Motor neuron (in vitro differentiated cells): ENCODE data around the gene ANKRA2. TPM values are rescaled to one million over a fixed set of nuclear protein-coding genes. Genes with fewer than 3 reads are reported as not detected.
A peak's percentile ranks its signal among the peaks of the same experiment; 100 is the strongest.

ENCODE experiments used
- ATAC-seq, 8 experiments: fragments of 200-7000 bp; cut with Tn5 transposase; replicated peaks in 6 of 8; 2 replicates each; pipeline ENCODE4 v1.8.0; 2021; ENCODE audit warnings: mild to moderate bottlenecking in 8 of 8, moderate library complexity in 8 of 8
- H3K27ac ChIP-seq, 2 donors: fragments of 250-450 bp; sonication (Bioruptor Pico); 2 replicates each; pipeline ENCODE4 v1.9.0; 2021; ENCODE audit warnings: antibody characterized with exemption in 2 of 2, mild to moderate bottlenecking in 2 of 2, moderate library complexity in 1 of 2
- H3K4me1 ChIP-seq, 2 donors: fragments of 250-450 bp; sonication (Bioruptor Pico); replicated peaks in 1 of 2; 2 replicates each; pipeline ENCODE4 v1.6.1; 2021; ENCODE audit warnings: antibody characterized with exemption in 2 of 2, mild to moderate bottlenecking in 2 of 2, moderate library complexity in 1 of 2
- H3K4me3 ChIP-seq, 5 donors: fragments of 250-450 bp; sonication (Bioruptor Pico); 2 replicates each; pipeline ENCODE4 v1.9.0; 2021; ENCODE audit warnings: antibody characterized with exemption in 5 of 5, mild to moderate bottlenecking in 5 of 5, moderate library complexity in 4 of 5
- WGBS, 10 experiments: fragments of 450-650 bp; shearing (Covaris generic); methylation state at CpG; one replicate each; pipeline ENCODE4 v1.0.0; 2022; 5-methylcytosine and 5-hydroxymethylcytosine counted together
- in situ Hi-C, 9 experiments: fragments of 400-800 bp; cut with MboI; loops; one replicate each; pipeline ENCODE4 v1.15.0; 2021; ENCODE audit warnings: low sequenced_read_pairs in 9 of 9, low pct_unique_long_range_greater_than_20kb in 2 of 9; ENCODE audit not compliant: unreplicated experiment in 9 of 9
- total RNA-seq, 8 experiments: library from RNA; unstranded; fragments of 300-600 nt; gene quantifications; 2 replicates each; pipeline versions ENCODE4 v1.2.3 to v1.2.4, GENCODE V29; 2022

The ANKRA2 gene, protein sequence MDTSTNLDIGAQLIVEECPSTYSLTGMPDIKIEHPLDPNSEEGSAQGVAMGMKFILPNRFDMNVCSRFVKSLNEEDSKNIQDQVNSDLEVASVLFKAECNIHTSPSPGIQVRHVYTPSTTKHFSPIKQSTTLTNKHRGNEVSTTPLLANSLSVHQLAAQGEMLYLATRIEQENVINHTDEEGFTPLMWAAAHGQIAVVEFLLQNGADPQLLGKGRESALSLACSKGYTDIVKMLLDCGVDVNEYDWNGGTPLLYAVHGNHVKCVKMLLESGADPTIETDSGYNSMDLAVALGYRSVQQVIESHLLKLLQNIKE
- total RNA-seq, result 100 to 1,000 TPM in 2 of 8 experiments, 10 to 100 TPM in 6; 19.1 to 396 (median 41.5) TPM

DNA sequence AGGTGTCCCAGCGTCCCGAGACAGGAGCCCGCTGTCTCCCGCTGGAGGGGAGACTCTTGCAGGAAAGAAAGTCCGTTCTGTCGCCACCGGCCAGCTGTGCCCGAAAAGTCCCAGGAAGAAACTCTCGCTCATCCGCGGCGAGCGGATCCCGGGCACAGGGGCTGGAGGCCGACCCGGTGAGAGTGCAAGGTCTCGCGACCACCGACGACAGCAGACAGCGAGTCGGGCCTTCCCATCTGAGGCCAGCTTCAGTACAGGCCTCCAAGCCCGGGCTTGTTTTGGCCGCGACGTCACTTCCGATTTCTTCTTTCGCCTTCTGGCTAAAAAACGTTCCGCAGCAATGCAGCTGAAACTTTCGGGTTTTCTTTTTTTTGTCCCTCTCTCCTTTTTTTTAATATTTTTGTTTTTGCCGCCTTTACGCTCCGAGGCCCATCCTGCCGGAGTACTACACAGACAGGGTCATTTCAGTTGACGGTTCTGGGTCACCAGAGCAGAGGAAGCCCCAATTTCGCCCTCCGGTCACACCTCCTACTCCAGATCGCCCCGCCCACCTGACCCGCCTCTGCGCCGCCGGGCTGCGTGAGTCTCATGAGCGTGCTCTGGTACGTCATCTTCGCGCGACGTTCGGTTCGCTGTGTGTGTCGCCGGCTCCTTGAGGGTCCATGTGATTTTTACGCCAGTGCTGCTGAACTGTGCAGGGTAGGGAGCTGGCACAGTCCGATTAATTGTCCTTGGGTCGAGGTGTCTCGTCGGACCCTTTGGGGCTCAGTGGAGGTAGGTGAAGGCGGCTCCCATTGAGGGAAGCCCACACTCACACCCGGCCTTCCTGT, at the start of gene ANKRA2, which contains the start of gene UTP15:
Gene ANKRA2, minus strand, starts transcription at position 501 of the 830 bp plus-strand sequence. CDS start 2,758 bp downstream, outside the sequence.
Gene UTP15, plus strand, starts transcription at position 605 of the 830 bp plus-strand sequence. CDS start 1,602 bp downstream, outside the sequence.
- Histone ChIP-seq H3K4me1 (peaks cover 9 to 21% of the 10 kb centered on the region in 2 donors), H3K4me3 (peak within 1 kb of the TSS; percentile 48 to 76 (median 69)), H3K27ac (peak within 1 kb of the TSS; percentile 71 to 87)
- peak; percentile 86 to 94 (median 92) for ATAC-seq
- WGBS, 10 experiments, result 0 to 4% (median 0%) methylated on average over 13 to 40 of the region's 62 CpGs; no CpG with 5 or more reads in 2 of the 10 experiments
- in situ Hi-C loops, result no loop called here

DNA sequence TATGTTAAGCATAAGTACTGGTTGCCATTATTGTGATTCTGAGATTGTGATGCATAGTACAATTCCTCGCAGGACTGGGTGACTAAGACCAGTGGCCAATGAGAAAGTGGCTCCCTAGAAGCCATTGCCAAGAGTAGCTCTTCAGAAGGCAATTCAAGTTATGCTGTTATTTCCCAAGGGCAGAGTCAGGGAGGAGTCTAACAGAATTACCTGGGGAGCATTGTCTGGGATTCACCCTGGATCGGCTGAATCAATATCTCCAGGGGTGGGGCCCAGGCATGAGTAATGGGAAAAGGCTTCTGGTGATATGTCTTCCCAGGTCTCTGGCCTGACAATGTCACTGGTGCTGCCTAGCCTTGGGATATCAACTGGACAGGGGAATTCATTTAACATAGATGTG, 49.6 kb upstream of the ANKRA2 start:
- Histone ChIP-seq H3K27ac (no peak overlapping the region), H3K4me3 (no peak overlapping the region), H3K4me1 (no peaks in the 10 kb centered on the region)
- WGBS, 10 experiments, result 40 to 100% (median 80%) methylated on average over 1 to 2 of the region's 2 CpGs; no CpG with 5 or more reads in 4 of the 10 experiments
- no peak for ATAC-seq
- in situ Hi-C loops, result no loop called here

DNA sequence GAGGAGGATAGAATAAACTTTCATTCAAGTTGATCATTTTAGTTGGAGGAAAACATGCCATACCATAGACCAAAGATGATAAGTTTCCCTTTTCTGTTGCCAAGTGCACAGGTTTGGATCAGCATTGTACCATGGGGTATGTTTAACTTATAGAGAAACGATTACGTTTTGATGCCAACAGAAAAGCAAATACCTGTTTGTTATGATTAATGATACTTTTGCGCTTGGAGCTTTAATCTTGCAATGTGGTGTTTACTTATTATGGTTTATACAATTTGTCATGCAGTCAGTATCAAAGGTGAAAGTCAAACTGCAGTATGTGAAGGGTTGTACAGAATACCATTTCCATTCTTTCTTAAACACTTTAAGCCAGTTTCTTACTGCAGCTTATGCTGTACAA, 47.4 kb upstream of the ANKRA2 start:
- ATAC-seq, result no peak
- in situ Hi-C loops, result no loop called here
- WGBS, 10 experiments, result 43 to 100% (median 86%) methylated on average over 1 to 3 of the region's 3 CpGs
- Histone ChIP-seq H3K4me3 (no peak overlapping the region), H3K4me1 (no peaks in the 10 kb centered on the region), H3K27ac (no peak overlapping the region)

DNA sequence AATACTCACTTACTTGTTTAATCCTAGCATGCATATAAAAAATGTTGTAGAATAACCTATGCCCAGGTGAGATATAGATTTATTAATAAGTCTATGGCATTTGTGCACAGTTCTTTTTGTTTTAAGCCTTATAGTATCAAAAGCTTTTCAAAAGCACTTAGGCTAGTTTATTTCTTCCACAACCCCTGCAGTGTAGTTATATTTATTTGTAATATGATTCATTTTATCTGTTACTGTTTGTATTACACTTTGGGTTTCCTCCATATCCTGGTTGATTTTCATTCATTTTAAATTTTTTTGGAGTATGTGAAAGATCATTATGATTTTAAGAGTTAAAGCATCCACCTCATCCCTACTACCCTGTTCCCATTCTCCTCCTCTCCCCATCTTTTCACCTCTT, 41.8 kb upstream of the ANKRA2 start:
- Histone ChIP-seq H3K4me1 (no peaks in the 10 kb centered on the region), H3K4me3 (no peak overlapping the region), H3K27ac (no peak overlapping the region)
- ATAC-seq, result no peak
- in situ Hi-C loops, result no loop called here

DNA sequence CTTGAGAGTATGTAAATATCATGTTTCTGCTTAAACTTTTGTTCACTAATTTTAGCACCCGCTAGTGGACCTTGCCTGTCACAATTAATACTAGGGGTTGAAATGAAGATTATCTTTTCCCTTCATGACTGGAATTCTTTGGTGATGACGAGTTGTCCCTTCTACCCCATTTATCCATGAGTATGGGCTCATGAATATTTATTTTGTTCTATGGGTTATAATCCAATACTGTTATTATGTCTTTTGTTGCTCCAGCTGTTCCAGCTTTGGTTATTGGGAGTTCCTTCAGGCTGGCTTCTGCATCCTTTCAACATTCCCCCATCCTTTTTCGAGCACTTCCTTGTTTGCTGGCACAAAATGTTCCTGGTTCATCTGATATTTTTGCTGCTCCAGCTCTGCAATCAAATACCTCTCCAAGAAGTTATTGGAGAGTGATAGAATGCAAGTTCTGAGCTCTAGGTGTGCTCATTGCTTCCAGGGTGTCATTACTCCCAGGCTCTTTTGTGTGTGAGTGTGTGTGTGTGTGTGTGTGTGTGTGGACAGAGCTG, 40.8 kb upstream of the ANKRA2 start:
- no peaks in the 10 kb centered on the region for H3K4me1 ChIP-seq
- peak in 1 of 8 experiments; percentile 20 for ATAC-seq
- H3K4me3 ChIP-seq, result no peak overlapping the region
- 33 to 74% (median 44%) methylated on average over 1 to 3 of the region's 3 CpGs; no CpG with 5 or more reads in 2 of the 10 experiments for WGBS, 10 experiments
- in situ Hi-C loops, result no loop called here
- no peak overlapping the region for H3K27ac ChIP-seq

DNA sequence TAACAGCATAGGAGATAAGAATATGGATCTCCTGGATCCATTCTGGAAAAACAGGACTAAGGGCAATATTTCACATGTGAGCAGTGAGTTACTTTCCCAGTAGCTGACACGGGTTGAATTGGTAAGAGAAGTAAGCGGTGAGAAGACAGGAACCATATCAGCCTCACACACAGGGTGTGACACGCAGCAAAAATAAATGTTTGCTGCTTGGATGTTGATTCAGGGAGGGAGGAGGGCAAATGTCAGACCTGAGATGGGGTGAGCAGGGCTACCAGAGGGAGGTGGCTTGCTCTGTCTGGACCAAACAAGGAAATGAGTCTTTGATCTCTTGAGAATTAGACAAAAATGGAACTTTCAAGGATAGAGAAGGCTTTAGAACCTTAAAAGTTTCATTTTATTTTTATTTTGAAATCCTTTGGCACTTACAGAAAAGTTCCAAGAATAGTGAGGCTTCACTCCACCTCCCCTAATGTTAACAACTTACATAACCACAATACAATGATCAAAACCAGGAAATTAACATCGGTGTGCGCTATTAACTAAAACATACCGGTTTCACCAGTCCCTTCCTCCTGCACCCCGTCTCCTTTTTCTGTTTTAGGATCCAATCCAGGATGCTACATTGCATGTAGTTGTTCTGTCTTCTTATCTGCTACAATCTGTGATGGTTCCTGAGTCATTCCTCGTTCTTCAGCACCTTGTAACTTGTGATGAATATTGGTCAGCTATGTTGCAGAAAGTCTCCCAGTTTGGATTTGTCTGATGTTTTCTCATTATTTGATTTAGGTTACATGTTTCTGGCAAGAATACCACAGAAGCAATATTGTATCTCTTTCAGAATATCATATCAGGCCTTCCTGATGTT, 40.0 kb upstream of the ANKRA2 start:
- WGBS, 10 experiments, result 38 to 100% (median 80%) methylated on average over 1 to 8 of the region's 8 CpGs
- in situ Hi-C loops, result no loop called here
- Histone ChIP-seq H3K4me1 (no peaks in the 10 kb centered on the region), H3K27ac (no peak overlapping the region), H3K4me3 (no peak overlapping the region)
- peak in 2 of 8 experiments; percentile 20 to 33 for ATAC-seq

DNA sequence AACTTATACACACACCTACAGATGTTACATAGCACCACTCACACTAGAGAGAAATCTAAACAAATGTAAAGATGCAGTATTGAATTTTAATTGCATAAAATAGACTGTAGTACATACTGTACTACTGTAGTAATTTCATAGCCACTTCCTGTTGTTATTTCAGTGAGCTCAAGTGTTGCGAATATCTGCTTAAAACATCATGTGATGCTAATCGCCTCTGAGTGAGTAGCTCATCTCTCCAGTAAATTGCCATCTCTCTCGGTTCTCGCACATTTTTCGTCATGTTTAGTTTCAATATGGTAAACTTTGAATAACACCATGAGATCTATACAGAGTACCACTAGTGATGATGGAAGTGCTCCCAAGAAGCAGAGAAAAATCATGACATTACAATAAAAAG, 38.6 kb upstream of the ANKRA2 start:
- WGBS, 10 experiments, result 80 to 100% (median 98%) methylated on average over 1 to 5 of the region's 5 CpGs; no CpG with 5 or more reads in 1 of the 10 experiments
- in situ Hi-C loops, result no loop called here
- Histone ChIP-seq H3K4me1 (no peaks in the 10 kb centered on the region), H3K27ac (no peak overlapping the region), H3K4me3 (no peak overlapping the region)
- no peak for ATAC-seq

DNA sequence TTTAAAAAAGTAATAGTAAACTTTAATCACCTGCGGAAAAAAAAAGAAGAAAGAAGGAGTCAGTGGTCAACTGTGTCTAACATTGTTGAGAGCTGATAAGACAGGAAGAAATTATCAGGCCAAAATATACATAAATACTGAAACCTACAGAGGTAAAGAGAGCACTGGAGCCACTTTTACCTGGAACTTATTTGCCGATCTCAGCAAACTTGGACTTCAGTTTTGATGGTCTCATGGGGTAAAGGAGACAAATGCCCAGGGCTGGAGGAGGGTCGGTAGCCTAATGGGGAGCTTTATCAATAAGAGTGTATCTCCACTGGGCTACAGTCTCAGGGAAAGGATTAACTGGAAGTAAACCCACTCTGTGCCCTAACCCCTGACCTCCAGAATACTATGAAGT, 33.9 kb upstream of the ANKRA2 start:
- no peak overlapping the region for H3K27ac ChIP-seq
- ATAC-seq, result no peak
- H3K4me3 ChIP-seq, result no peak overlapping the region
- in situ Hi-C loops, result loop anchor here in 8 of 9 experiments (10.0 to 25.0 kb wide), 3 partner anchors 188 to 1063 kb away; no protein-coding TSS in a partner anchor
- H3K4me1 ChIP-seq, result no peaks in the 10 kb centered on the region
- WGBS, 10 experiments, result 68 to 97% (median 86%) methylated on average over 1 to 3 of the region's 3 CpGs; no CpG with 5 or more reads in 1 of the 10 experiments

DNA sequence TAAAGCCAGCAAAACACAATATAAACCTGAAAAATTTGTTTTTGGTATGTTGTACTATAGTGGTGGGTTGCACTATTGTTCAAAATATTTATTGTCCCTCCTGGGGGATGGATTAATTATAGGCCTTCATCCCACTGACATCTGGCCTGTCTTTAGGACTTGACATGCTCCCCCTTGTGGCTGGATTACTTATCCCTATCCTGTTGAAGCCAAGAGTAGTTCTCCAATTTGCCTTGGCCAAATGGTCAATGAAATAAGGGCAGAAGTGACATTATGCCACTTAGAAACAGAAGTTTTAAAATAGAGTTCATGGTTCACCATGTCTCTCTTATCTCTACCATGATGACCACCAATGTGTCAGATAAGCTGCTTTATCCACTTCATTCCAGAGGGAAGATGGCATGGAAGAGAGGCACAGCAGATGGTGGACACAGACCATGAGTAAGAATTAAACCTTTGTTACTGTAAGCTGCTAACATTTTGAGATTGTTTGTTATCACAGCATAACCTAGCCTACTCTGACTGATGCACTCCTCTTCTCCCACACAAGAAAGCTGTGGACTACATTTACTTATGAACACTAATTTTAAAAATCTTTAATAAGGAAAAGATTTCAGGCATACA, 31.4 kb upstream of the ANKRA2 start:
- H3K4me1 ChIP-seq, result no peaks in the 10 kb centered on the region
- in situ Hi-C loops, result loop anchor here in 8 of 9 experiments (10.0 to 25.0 kb wide), 3 partner anchors 190 to 1065 kb away; no protein-coding TSS in a partner anchor
- ATAC-seq, result peak in 3 of 8 experiments; percentile 46 to 66 (median 49)
- H3K27ac ChIP-seq, result no peak overlapping the region
- H3K4me3 ChIP-seq, result no peak overlapping the region

DNA sequence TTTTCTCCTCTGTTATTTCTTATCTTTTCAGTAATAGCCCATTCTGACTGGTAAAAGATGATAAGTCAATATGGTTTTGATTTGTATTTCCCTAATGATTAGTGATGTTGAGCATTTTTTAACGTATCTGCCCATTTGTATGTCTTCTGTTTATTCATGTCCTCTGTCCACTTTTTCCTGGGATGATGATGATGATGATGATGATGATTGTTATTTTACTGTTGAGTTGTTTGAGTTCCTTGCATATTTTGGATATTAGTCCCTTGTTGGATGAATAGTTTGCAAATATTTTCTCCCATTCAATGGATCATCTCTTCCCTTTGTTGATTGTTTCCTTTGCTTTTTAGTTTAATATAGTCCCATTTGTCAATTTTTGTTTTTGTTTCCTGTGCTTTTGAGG, 27.1 kb upstream of the ANKRA2 start:
- no peaks in the 10 kb centered on the region for H3K4me1 ChIP-seq
- in situ Hi-C loops, result loop anchor here in 8 of 9 experiments (5.0 to 25.0 kb wide), 5 partner anchors 195 to 1070 kb away; no protein-coding TSS in a partner anchor
- H3K4me3 ChIP-seq, result no peak overlapping the region
- no peak overlapping the region for H3K27ac ChIP-seq
- WGBS, 10 experiments, result 0 to 90% (median 69%) methylated on average over 1 of the region's 1 CpG; no CpG with 5 or more reads in 2 of the 10 experiments
- ATAC-seq, result no peak

DNA sequence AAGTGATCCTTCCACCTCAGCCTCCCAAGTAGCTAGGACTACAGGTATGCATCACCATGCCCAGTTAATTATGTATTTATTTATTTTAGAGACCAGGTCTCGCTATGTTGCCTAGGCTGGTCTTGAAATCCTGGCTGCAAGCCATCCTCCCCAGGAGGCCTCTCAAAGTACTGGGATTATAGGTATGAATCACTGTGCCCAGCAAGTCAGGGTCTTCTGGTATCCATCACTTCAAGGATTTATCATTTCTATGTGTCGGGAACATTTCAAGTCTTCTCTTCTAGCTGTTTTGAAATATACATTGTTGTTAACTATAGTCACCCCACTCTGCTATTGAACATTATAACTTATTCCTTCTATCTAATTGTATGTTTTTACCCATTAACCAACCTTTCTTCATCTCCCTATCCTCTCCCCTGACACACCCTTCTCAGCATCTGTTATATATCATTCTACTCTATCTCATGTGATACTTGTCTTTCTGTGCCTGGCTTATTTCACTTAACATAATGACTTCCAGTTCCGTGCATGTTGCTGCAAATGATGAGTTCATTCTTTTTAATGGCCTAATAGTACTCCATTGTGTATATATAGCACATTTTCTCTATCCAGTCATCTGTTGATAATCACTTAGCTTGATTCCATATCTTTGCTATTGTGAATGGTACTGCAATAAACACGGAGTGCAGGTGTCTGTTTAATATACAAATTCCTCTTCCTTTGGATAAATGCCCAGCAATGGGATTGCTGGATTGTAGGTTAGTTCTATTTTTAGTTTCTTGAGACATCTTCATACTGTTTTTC, 26.5 kb upstream of the ANKRA2 start:
- peak in 3 of 8 experiments; percentile 18 to 69 (median 63) for ATAC-seq
- no peaks in the 10 kb centered on the region for H3K4me1 ChIP-seq
- H3K27ac ChIP-seq, result no peak overlapping the region
- no peak overlapping the region for H3K4me3 ChIP-seq
- in situ Hi-C loops, result loop anchor here in 8 of 9 experiments (5.0 to 25.0 kb wide), 5 partner anchors 195 to 1070 kb away; no protein-coding TSS in a partner anchor
- WGBS, 10 experiments, result 7 to 100% (median 56%) methylated on average over 1 to 4 of the region's 4 CpGs
